ENCODE data around the gene DKK2.

- no peak for TF ChIP-seq CTCF (IDR thresholded peaks at IDR 0.05)
- no peak for TF ChIP-seq POLR2A (IDR thresholded peaks at IDR 0.05)
Observed at GRCh38 chr4:107044170-107044569, 8.1 kb upstream of the DKK2 start.
